K562 (cell line): ENCODE measurements around the gene POLR1D. TPM values are rescaled to one million over a fixed set of nuclear protein-coding genes. Genes with fewer than 3 reads are reported as not detected.

Experiments used
- ATAC-seq: fragments of 200-7000 bp; cut with Tn5 transposase; 3 replicates; pipeline ENCODE4 v1.9.1; 2020; ENCODE audit warnings: moderate library complexity
- BruUV-seq: library from RNA; stranded (reverse); fragments of 400-500 nt; replicated peaks from 2 replicates; lab custom pipeline; 2021; lab: Mats Ljungman, UMichigan
- CTCF ChIA-PET: fragments of 300-600 bp; formaldehyde crosslinking; extraction: SDS; loops from one replicate; lab custom pipeline; 2021; ENCODE audit warnings: low intra/inter-chr PET ratio; lab: Yijun Ruan, JAX
- POLR2A ChIA-PET: fragments of 300-600, 350-650 bp; sonication (Branson Sonifier 250); formaldehyde crosslinking; extraction: SDS; loops from one replicate; lab custom pipeline; 2021; ENCODE audit warnings: antibody characterized with exemption, inconsistent platforms; lab: Yijun Ruan, JAX
- DNase-seq, 4 experiments: peaks; one replicate each; pipeline versions ENCODE4 v3.0.0 to v3.0.0-alpha.2; 2011 to 2018; ENCODE audit warnings: low spot score in 3 of 4, mixed read lengths in 3 of 4; ENCODE audit errors: extremely low read depth in 1 of 4
- FAIRE-seq: peaks from 2 replicates; lab custom pipeline; 2011; peaks lifted over from hg19 to GRCh38; lab: Jason Lieb, UNC
- H2AFZ ChIP-seq: 2 replicates; pipeline ENCODE4 v1.6.0; 2011; ENCODE audit warnings: low read depth, low read length, control low read depth, inconsistent platforms
- H3K27ac ChIP-seq: fragments of 200-600 bp; 3 replicates; pipeline ENCODE4 v1.8.0; 2011; ENCODE audit warnings: low read depth, mild to moderate bottlenecking, control low read depth, inconsistent platforms, low read length, moderate library complexity, mixed read lengths; ENCODE audit errors: extremely low read depth
- H3K27me3 ChIP-seq, 2 experiments: fragments of 300-600 bp in 1 of 2; 2 replicates in 1 of 2; 3 replicates in 1 of 2; pipeline versions ENCODE4 v1.6.0 to v1.8.0; 2011; ENCODE audit warnings: inconsistent platforms in 2 of 2, low read length in 2 of 2, mild to moderate bottlenecking in 1 of 2, mixed read lengths in 1 of 2, moderate library complexity in 1 of 2; ENCODE audit not compliant: control insufficient read depth in 2 of 2, insufficient read depth in 2 of 2
- H3K36me3 ChIP-seq: fragments of 300-600 bp; 3 replicates; pipeline ENCODE4 v1.8.0; 2011; ENCODE audit warnings: mild to moderate bottlenecking, low read length, inconsistent platforms; ENCODE audit not compliant: control insufficient read depth, insufficient read depth
- H3K4me1 ChIP-seq, 2 experiments: fragments of 200-600 bp in 1 of 2; replicated peaks in 1 of 2; 2 replicates in 1 of 2; 3 replicates in 1 of 2; pipeline versions ENCODE4 v1.5.1 to v1.8.0; 2011; ENCODE audit warnings: inconsistent platforms in 2 of 2, low read length in 2 of 2, mild to moderate bottlenecking in 1 of 2, mixed read lengths in 1 of 2, moderate library complexity in 1 of 2; ENCODE audit not compliant: control insufficient read depth in 2 of 2, insufficient read depth in 2 of 2
- H3K4me2 ChIP-seq: 2 replicates; pipeline ENCODE4 v1.6.1; 2011; ENCODE audit warnings: low read length, control low read depth, inconsistent platforms, mixed read lengths; ENCODE audit not compliant: insufficient read depth
- H3K4me3 ChIP-seq: fragments of 200-600 bp; sonication (generic), shearing (Covaris generic); 2 replicates; pipeline ENCODE4 v1.5.1; 2016; ENCODE audit warnings: control low read depth, inconsistent platforms
- H3K79me2 ChIP-seq: fragments of 200-600 bp; 3 replicates; pipeline ENCODE4 v1.8.0; 2011; ENCODE audit warnings: low read length, inconsistent platforms; ENCODE audit not compliant: control insufficient read depth, insufficient read depth
- H3K9ac ChIP-seq, 2 experiments: 2 replicates each; pipeline versions ENCODE4 v1.6.0 to v1.6.1; 2011; ENCODE audit warnings: low read depth in 2 of 2, low read length in 2 of 2, control low read depth in 1 of 2, inconsistent platforms in 1 of 2, mild to moderate bottlenecking in 1 of 2, mixed read lengths in 1 of 2; ENCODE audit not compliant: insufficient read depth in 1 of 2
- H3K9me1 ChIP-seq: one replicate; pipeline ENCODE4 v1.6.0; 2011; ENCODE audit warnings: inconsistent platforms, mild to moderate bottlenecking, low read length, moderate library complexity; ENCODE audit not compliant: control insufficient read depth, insufficient read depth
- H3K9me3 ChIP-seq: replicated peaks from 2 replicates; pipeline ENCODE4 v1.5.1; 2011; ENCODE audit warnings: low read depth, low read length, inconsistent platforms; ENCODE audit not compliant: control insufficient read depth, insufficient read depth
- H4K20me1 ChIP-seq: replicated peaks from 2 replicates; pipeline ENCODE4 v1.6.1; 2011; ENCODE audit warnings: low read length, inconsistent platforms, mixed read lengths; ENCODE audit not compliant: control insufficient read depth, insufficient read depth
- CBX1 ChIP-seq: sonication (generic); IDR thresholded peaks from 2 replicates; pipeline ENCODE4 v1.6.1; 2016; ENCODE audit warnings: antibody characterized with exemption, low read depth, mild to moderate bottlenecking
- CREBBP ChIP-seq: IDR thresholded peaks from one replicate; pipeline ENCODE4 v1.6.1; 2012; ENCODE audit warnings: low read depth, mild to moderate bottlenecking, control low read depth, inconsistent platforms, low read length
- E2F3 ChIP-seq: fragments of 250-450 bp; sonication (Bioruptor Pico); IDR thresholded peaks from 2 replicates; pipeline ENCODE4 v1.4.0; 2020; ENCODE audit warnings: mild to moderate bottlenecking
- HNRNPUL1 ChIP-seq: fragments of 200-400 bp; formaldehyde crosslinking; IDR thresholded peaks from 2 replicates; pipeline ENCODE4 v1.6.1; 2017; ENCODE audit warnings: low read length
- MECOM ChIP-seq: fragments of 250-450 bp; sonication (Bioruptor Pico); IDR thresholded peaks from 2 replicates; pipeline ENCODE4 v1.8.0; 2022; ENCODE audit warnings: inconsistent platforms
- PBX2 ChIP-seq, 2 experiments: IDR thresholded peaks in 1 of 2; conservative IDR thresholded peaks in 1 of 2; 2 replicates each; pipeline ENCODE4 v1.6.1; 2016; ENCODE audit warnings: low read depth in 2 of 2, mild to moderate bottlenecking in 1 of 2, missing compliant biosample characterization in 1 of 2, missing genetic modification characterization in 1 of 2, moderate library complexity in 1 of 2
- PCBP2 ChIP-seq: fragments of 200-400 bp; formaldehyde crosslinking; IDR thresholded peaks from 2 replicates; pipeline ENCODE4 v1.6.1; 2018; ENCODE audit warnings: low read length, low read depth, mild to moderate bottlenecking, moderate library complexity; ENCODE audit not compliant: poor library complexity, severe bottlenecking
- SFPQ ChIP-seq: fragments of 200-400 bp; formaldehyde crosslinking; IDR thresholded peaks from 2 replicates; pipeline ENCODE4 v1.6.1; 2017; ENCODE audit warnings: mild to moderate bottlenecking, low read depth, low read length, moderate library complexity
- STAT5A ChIP-seq: IDR thresholded peaks from 2 replicates; pipeline ENCODE4 v1.6.1; 2012; ENCODE audit warnings: low read length, inconsistent platforms, borderline replicate concordance
- ZBTB11 ChIP-seq, 3 experiments: fragments of 200-800 bp in 1 of 3; fragments of 250-450 bp in 1 of 3; fragments of 450-650 bp in 1 of 3; sonication (Bioruptor Pico) in 1 of 3; sonication (Bioruptor generic) in 1 of 3; formaldehyde crosslinking in 1 of 3; IDR thresholded peaks; 2 replicates each; pipeline versions ENCODE4 v1.6.1 to v1.8.0; 2016 to 2022; ENCODE audit warnings: mild to moderate bottlenecking in 2 of 3, missing genetic modification characterization in 2 of 3, missing compliant biosample characterization in 1 of 3, moderate library complexity in 1 of 3
- ZNF274 ChIP-seq: IDR thresholded peaks from 2 replicates; pipeline ENCODE4 v1.6.1; 2011; ENCODE audit warnings: low read depth, mild to moderate bottlenecking, low read length, moderate library complexity, borderline replicate concordance
- ZNF764 ChIP-seq: fragments of 250-450 bp; sonication (Bioruptor Pico); IDR thresholded peaks from 2 replicates; pipeline ENCODE4 v1.4.0; 2020; ENCODE audit warnings: low read depth, mild to moderate bottlenecking, moderate library complexity
- ZZZ3 ChIP-seq: fragments of 450-650 bp; IDR thresholded peaks from 2 replicates; pipeline ENCODE4 v1.6.1; 2016; ENCODE audit warnings: antibody characterized with exemption, mild to moderate bottlenecking, moderate library complexity
- WGBS: fragments of 100-300 bp; shearing (Covaris generic); methylation state at CpG from one replicate; pipeline ENCODE4 v1.1.6; 2016; ENCODE audit warnings: low coverage, mixed read lengths; ENCODE audit not compliant: insufficient coverage; ENCODE audit errors: missing lambda C conversion rate; 5-methylcytosine and 5-hydroxymethylcytosine counted together
- in situ Hi-C: fragments of 300-500 bp; cut with MboI; formaldehyde crosslinking; loops from 4 replicates; pipeline ENCODE4 v1.15.0; 2018; ENCODE audit warnings: inconsistent platforms, mixed read lengths
- intact Hi-C: fragments of 100-400 bp; cut with micrococcal nuclease; formaldehyde crosslinking; loops from 2 replicates; pipeline ENCODE4 v1.14.2; 2022
- polyA plus RNA-seq, 8 experiments: library from polyadenylated mRNA; depleted of rRNA in 4 of 8; stranded (reverse) in 5 of 8; unstranded in 3 of 8; fragments of >200 nt; fragmentation: Nextera tagmentation in 2 of 8; fragmentation: Illumina TruSeq in 1 of 8; extraction: Ambion mirVana in 2 of 8; extraction: Trizol in 1 of 8; gene quantifications; 2 replicates each; pipeline versions ENCODE4 v1.2.1 to v1.2.3, GENCODE V29; 2011 to 2014; ENCODE audit warnings: inconsistent platforms in 1 of 8, missing spikeins in 1 of 8
- total RNA-seq, 7 experiments: library from RNA; depleted of rRNA in 6 of 7; stranded (reverse); fragments of >200 nt in 6 of 7; fragmentation: Illumina TruSeq in 2 of 7; extraction: Trizol in 2 of 7; gene quantifications; 2 replicates each; pipeline versions ENCODE4 v1.2.1 to v1.2.3, GENCODE V29; 2011 to 2021; ENCODE audit warnings: low replicate concordance in 1 of 7

The POLR1D gene
- total and polyA plus RNA-seq, 9 of the 15 experiments (the other 6 are each of a cell fraction or from before 2014, with no cell fraction given) = 107 to 188 (median 145) TPM

- Histone ChIP-seq H3K9ac (no peak overlapping the region), H3K36me3 (no peaks in the 10 kb centered on the region), H3K4me2 (no peak overlapping the region), H4K20me1 (no peaks in the 10 kb centered on the region; the same call in 1 of the 2 replicates), H3K9me3 (no peaks in the 10 kb centered on the region), H3K27me3 (no peaks in the 10 kb centered on the region), H3K4me3 (no peak overlapping the region), H3K4me1 (no peaks in the 10 kb centered on the region), H3K9me1 (no peaks in the 10 kb centered on the region), H3K27ac (no peak overlapping the region), H2AFZ (no peak overlapping the region), H3K79me2 (no peaks in the 10 kb centered on the region)
- ATAC-seq (no peak), FAIRE-seq (no peak), DNase-seq (no peak)
- CTCF ChIA-PET = no interaction called here
- POLR2A ChIA-PET = interaction anchor here (0.7 kb wide), 1 partner anchor 9 kb away, joined by 3 read pairs; no protein-coding TSS in a partner anchor
- 73% methylated on average over 2 of the region's 2 CpGs for WGBS
- in situ Hi-C loops = no loop called here
- BruUV-seq = no TSS peak
- intact Hi-C loops = no loop called here
- TF ChIP-seq ZNF764 (no peak), HNRNPUL1 (no peak), SFPQ (no peak), PBX2 (CRISPR knock-in tag; IDR thresholded peaks at IDR 0.05; ENCODE audit: low read depth) (no peak), PBX2 (tag; conservative IDR thresholded peaks at IDR 0.05; ENCODE audit: low read depth) (no peak), ZZZ3 (no peak), CREBBP (no peak), CBX1 (no peak), ZNF274 (no peak), E2F3 (no peak), STAT5A (no peak), PCBP2 (no peak), ZBTB11 (CRISPR knock-in tag; IDR thresholded peaks at IDR 0.05) (no peak), MECOM (CRISPR knock-in tag) (no peak)
These were observed 36.0 kb downstream of the POLR1D start for GRCh38 chr13:27657724-27658123.
